ENCODE results near the gene BANP. TPM values are rescaled to one million over a fixed set of nuclear protein-coding genes. Genes with fewer than 3 reads are reported as not detected.
"Not testable (repeated sequence)": the region's sequence is repeated elsewhere in the genome, so short reads cannot be mapped to it uniquely, and the experiment has no call there.

Gene BANP
- total and polyA plus RNA-seq, 4 experiments from 2014 or later, result 10.7 to 72.7 (median 44.1) TPM

- H3K4me3 ChIP-seq (ENCODE audit: low read length in 2 of 2); H3K27ac ChIP-seq (ENCODE audit: low read depth, low read length); H3K4me3 Mint-ChIP-seq; H3K27ac Mint-ChIP-seq; DNase-seq; H3K27me3 ChIP-seq (ENCODE audit: insufficient read depth, low read length); H3K36me3 Mint-ChIP-seq; CTCF ChIA-PET (ENCODE audit: partially characterized antibody); intact Hi-C loops (cut with micrococcal nuclease); H3K9me3 ChIP-seq (ENCODE audit: control insufficient read depth in 1 of 2, low read length in 2 of 2); H3K27me3 Mint-ChIP-seq; H3K4me1 Mint-ChIP-seq; POLR2A ChIA-PET (ENCODE audit: partially characterized antibody); H3K36me3 ChIP-seq (ENCODE audit: insufficient read depth, low read length); H3K4me1 ChIP-seq (ENCODE audit: insufficient read depth, low read length): not testable (repeated sequence)
- H3K9me3 Mint-ChIP-seq, result peaks cover 0 to 19% (median 9%) of the 10 kb centered on the region in 8 donors
These were observed 141.7 kb downstream of the BANP start for GRCh38 chr16:88092791-88093555.

DNA sequence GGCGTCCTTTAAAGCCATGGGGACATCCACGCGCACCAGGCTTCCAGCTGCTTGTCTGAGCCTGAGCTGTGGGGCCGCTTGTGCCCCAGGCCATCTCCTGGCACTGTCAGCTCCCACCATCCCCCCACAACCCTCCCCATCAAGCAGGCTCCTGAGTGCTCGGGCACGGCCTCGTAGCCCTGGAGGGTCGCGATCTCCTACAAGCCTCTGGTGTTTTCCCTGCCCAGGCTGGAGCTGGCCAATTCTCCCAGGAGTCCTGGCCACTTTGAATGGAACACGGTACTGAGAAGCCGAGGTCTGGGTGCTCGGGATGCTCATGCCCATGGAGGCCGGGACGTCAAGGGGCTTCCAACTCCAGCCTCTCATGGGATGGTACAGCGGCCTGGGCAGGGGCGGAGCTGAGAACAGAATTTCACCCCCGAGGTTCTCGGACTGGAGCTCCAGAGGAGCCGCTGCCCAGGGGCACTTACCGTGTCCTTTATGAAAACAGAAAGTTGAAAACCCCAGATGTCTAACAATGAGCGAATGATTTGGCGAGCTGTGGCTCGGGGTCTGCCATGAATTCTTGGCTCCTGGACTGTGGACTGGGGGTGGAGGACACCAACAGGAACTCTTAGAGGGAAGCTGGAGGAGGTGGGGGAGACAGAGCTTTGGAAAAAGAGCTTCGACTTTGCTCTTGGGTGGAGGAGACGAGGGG, 142.5 kb downstream of the BANP start:
- H3K9me3 Mint-ChIP-seq, result peaks cover 0 to 24% (median 11%) of the 10 kb centered on the region in 8 donors
- H3K4me3 ChIP-seq (ENCODE audit: low read length in 2 of 2); POLR2A ChIA-PET (ENCODE audit: partially characterized antibody); DNase-seq; H3K27ac ChIP-seq (ENCODE audit: low read depth, low read length); intact Hi-C loops (cut with micrococcal nuclease); H3K27me3 ChIP-seq (ENCODE audit: insufficient read depth, low read length); H3K4me1 Mint-ChIP-seq; H3K36me3 ChIP-seq (ENCODE audit: insufficient read depth, low read length); H3K4me1 ChIP-seq (ENCODE audit: insufficient read depth, low read length); CTCF ChIA-PET (ENCODE audit: partially characterized antibody); H3K27ac Mint-ChIP-seq; H3K27me3 Mint-ChIP-seq; H3K4me3 Mint-ChIP-seq; H3K9me3 ChIP-seq (ENCODE audit: control insufficient read depth in 1 of 2, low read length in 2 of 2); H3K36me3 Mint-ChIP-seq: not testable (repeated sequence)

- DNase-seq; H3K27me3 ChIP-seq (ENCODE audit: insufficient read depth, low read length); intact Hi-C loops (cut with micrococcal nuclease); H3K36me3 Mint-ChIP-seq; H3K36me3 ChIP-seq (ENCODE audit: insufficient read depth, low read length); H3K27ac ChIP-seq (ENCODE audit: low read depth, low read length); POLR2A ChIA-PET (ENCODE audit: partially characterized antibody); H3K9me3 ChIP-seq (ENCODE audit: control insufficient read depth in 1 of 2, low read length in 2 of 2); H3K27ac Mint-ChIP-seq; H3K4me1 Mint-ChIP-seq; H3K4me3 ChIP-seq (ENCODE audit: low read length in 2 of 2); H3K27me3 Mint-ChIP-seq; H3K4me1 ChIP-seq (ENCODE audit: insufficient read depth, low read length); CTCF ChIA-PET (ENCODE audit: partially characterized antibody); H3K4me3 Mint-ChIP-seq: not testable (repeated sequence)
- peaks cover 0 to 24% (median 12%) of the 10 kb centered on the region in 8 donors for H3K9me3 Mint-ChIP-seq
These were observed 143.0 kb downstream of the BANP start for GRCh38 chr16:88094253-88094575.

DNA sequence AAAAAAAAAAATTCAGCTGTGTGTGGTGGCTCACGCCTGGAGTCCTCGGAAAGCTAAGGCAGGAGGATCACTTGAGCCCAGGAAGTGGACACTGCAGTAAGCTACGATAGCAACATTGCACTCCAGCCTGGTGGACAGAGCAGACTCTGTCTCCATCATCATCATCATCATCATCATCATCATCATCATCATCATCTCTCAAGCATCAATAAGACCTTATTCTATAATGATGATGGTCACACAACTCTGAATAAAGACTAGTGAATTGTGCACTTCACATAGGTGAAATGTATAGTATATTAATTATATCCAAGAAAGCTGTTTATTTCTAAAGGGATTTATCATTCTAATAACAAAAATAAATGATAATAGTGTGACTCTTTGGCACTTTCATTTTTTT, 143.7 kb downstream of the BANP start:
- H3K27ac Mint-ChIP-seq; H3K27ac ChIP-seq (ENCODE audit: low read depth, low read length); POLR2A ChIA-PET (ENCODE audit: partially characterized antibody); H3K36me3 ChIP-seq (ENCODE audit: insufficient read depth, low read length); H3K4me1 ChIP-seq (ENCODE audit: insufficient read depth, low read length); H3K36me3 Mint-ChIP-seq; H3K4me3 Mint-ChIP-seq; H3K9me3 ChIP-seq (ENCODE audit: control insufficient read depth in 1 of 2, low read length in 2 of 2); H3K4me3 ChIP-seq (ENCODE audit: low read length in 2 of 2); H3K27me3 ChIP-seq (ENCODE audit: insufficient read depth, low read length); DNase-seq; CTCF ChIA-PET (ENCODE audit: partially characterized antibody); intact Hi-C loops (cut with micrococcal nuclease); H3K4me1 Mint-ChIP-seq; H3K27me3 Mint-ChIP-seq: not testable (repeated sequence)
- H3K9me3 Mint-ChIP-seq, result peaks cover 0 to 24% (median 12%) of the 10 kb centered on the region in 8 donors

- H3K4me3 ChIP-seq (ENCODE audit: low read length in 2 of 2); CTCF ChIA-PET (ENCODE audit: partially characterized antibody); H3K27me3 ChIP-seq (ENCODE audit: insufficient read depth, low read length); DNase-seq; POLR2A ChIA-PET (ENCODE audit: partially characterized antibody); H3K36me3 Mint-ChIP-seq; H3K4me3 Mint-ChIP-seq; H3K4me1 ChIP-seq (ENCODE audit: insufficient read depth, low read length); intact Hi-C loops (cut with micrococcal nuclease); H3K27ac ChIP-seq (ENCODE audit: low read depth, low read length); H3K27me3 Mint-ChIP-seq; H3K27ac Mint-ChIP-seq; H3K9me3 ChIP-seq (ENCODE audit: control insufficient read depth in 1 of 2, low read length in 2 of 2); H3K4me1 Mint-ChIP-seq; H3K36me3 ChIP-seq (ENCODE audit: insufficient read depth, low read length): not testable (repeated sequence)
- peaks cover 0 to 24% (median 12%) of the 10 kb centered on the region in 8 donors for H3K9me3 Mint-ChIP-seq
These were observed 145.4 kb downstream of the BANP start for GRCh38 chr16:88096659-88097058.

DNA sequence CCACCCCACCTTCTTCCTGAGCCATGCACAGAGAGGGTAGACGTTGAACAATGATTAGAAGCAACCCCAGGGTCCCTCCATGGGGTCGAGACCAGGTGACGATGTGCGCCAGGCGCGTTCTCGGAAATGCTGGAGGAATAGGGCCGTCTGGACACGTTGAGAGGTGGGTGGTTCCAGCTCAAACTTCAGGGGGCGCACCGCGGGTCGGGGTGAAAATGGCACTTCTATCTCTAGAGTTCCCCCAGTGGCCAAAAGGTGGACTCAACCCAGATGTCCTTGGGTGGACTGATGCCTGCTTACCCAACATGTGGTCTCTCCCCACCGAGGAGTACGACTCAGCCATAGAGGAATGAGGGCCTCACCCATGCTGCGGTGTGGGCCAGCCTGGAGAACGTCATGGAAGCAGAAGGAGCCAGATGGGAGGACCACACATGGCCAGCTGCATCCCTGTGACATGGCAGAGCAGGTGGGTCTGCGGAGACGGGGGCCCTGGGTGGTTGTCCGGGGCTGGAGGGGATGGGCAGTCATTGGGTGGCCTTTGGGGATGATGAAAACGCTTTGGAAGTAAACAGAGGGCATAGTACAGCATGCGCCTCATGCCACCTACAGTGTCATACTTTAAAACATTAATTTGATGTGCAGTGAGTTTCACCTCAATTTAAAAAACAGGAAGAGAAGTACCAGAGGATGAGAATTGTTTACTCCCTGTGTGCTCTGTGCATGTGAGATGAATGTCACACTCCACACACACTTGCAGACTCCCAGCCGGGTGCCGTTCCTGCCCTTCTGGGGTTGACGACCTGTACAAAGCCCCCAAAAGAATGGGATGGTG, 147.7 kb downstream of the BANP start:
- H3K27ac ChIP-seq (ENCODE audit: low read depth, low read length); H3K9me3 ChIP-seq (ENCODE audit: control insufficient read depth in 1 of 2, low read length in 2 of 2); H3K36me3 Mint-ChIP-seq; H3K27me3 ChIP-seq (ENCODE audit: insufficient read depth, low read length); intact Hi-C loops (cut with micrococcal nuclease); H3K27ac Mint-ChIP-seq; DNase-seq; H3K36me3 ChIP-seq (ENCODE audit: insufficient read depth, low read length); H3K4me3 ChIP-seq (ENCODE audit: low read length in 2 of 2); CTCF ChIA-PET (ENCODE audit: partially characterized antibody); H3K4me1 Mint-ChIP-seq; POLR2A ChIA-PET (ENCODE audit: partially characterized antibody); H3K4me1 ChIP-seq (ENCODE audit: insufficient read depth, low read length); H3K4me3 Mint-ChIP-seq; H3K27me3 Mint-ChIP-seq: not testable (repeated sequence)
- peaks cover 0 to 23% (median 12%) of the 10 kb centered on the region in 8 donors for H3K9me3 Mint-ChIP-seq

- DNase-seq, result no peak
- no peak overlapping the region for H3K4me3 ChIP-seq (ENCODE audit: low read length in 2 of 2)
- no peaks in the 10 kb centered on the region for H3K27me3 ChIP-seq (ENCODE audit: insufficient read depth, low read length)
- intact Hi-C loops (cut with micrococcal nuclease), result no loop called here
- ChIA-PET CTCF (ENCODE audit: partially characterized antibody) (no interaction called here), POLR2A (ENCODE audit: partially characterized antibody) (no interaction called here)
- H3K4me1 ChIP-seq (ENCODE audit: insufficient read depth, low read length), result no peaks in the 10 kb centered on the region
- Mint-ChIP-seq H3K27me3 (peaks cover 2 to 7% of the 10 kb centered on the region in 2 donors), H3K9me3 (peaks cover 0 to 22% (median 12%) of the 10 kb centered on the region in 8 donors), H3K4me3 (no peak overlapping the region), H3K36me3 (peaks cover 0 to 1% of the 10 kb centered on the region in 2 donors), H3K27ac (no peak overlapping the region), H3K4me1 (no peaks in the 10 kb centered on the region)
- H3K9me3 ChIP-seq (ENCODE audit: control insufficient read depth in 1 of 2, low read length in 2 of 2), result no peaks in the 10 kb centered on the region
- H3K27ac ChIP-seq (ENCODE audit: low read depth, low read length), result no peak overlapping the region
- no peaks in the 10 kb centered on the region for H3K36me3 ChIP-seq (ENCODE audit: insufficient read depth, low read length)
These were observed 148.3 kb downstream of the BANP start for GRCh38 chr16:88099563-88099890.

Measured in CD4-positive, alpha-beta memory T cell (primary cell).